ENCODE results near the gene BLOC1S1.

- TF ChIP-seq ZNF274 (IDR thresholded peaks at IDR 0.05; ENCODE audit: low read depth, low read length) (no peak), YY1 (IDR thresholded peaks at IDR 0.05; ENCODE audit: insufficient read depth, insufficient read length) (no peak)
Observed at GRCh38 chr12:55681142-55682077, 34.4 kb upstream of the BLOC1S1 start.
